Activated CD8-positive, alpha-beta memory T cell treated with anti-CD3 and anti-CD28 coated beads, Interleukin-2, amount 50 U/mL, for 1 hour (primary cell): Measurements from ENCODE around the gene SMARCA4.
A peak's percentile ranks its signal among the peaks of the same experiment; 100 is the strongest.
"Not testable (repeated sequence)": the region's sequence is repeated elsewhere in the genome, so short reads cannot be mapped to it uniquely, and the experiment has no call there.

ENCODE experiments used
- DNase-seq: peaks from one replicate; pipeline ENCODE4 v3.0.0-alpha.2; 2020; ENCODE audit errors: extremely low read depth

Gene SMARCA4

DNA sequence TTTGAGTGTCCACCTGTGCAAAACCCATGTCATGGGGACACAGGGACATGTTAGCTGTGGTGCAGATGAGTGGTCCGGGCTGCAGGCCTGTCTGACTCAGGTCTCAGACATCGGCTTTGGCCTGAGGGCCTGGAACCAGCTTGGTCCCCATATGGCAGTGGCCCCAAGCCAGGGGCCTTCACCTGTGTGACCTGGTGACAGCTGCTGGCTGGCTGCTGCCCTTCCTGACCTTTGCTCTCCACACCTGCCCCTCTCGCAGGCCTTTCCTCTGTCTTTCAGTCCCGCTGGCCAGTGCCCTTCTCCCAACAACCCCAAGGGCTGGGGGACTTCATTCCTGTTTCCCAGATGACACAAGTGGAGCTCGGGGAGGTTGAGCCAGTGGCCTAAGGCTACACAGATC is 105.5 kb downstream of the SMARCA4 start:
- DNase-seq, result no peak

DNA sequence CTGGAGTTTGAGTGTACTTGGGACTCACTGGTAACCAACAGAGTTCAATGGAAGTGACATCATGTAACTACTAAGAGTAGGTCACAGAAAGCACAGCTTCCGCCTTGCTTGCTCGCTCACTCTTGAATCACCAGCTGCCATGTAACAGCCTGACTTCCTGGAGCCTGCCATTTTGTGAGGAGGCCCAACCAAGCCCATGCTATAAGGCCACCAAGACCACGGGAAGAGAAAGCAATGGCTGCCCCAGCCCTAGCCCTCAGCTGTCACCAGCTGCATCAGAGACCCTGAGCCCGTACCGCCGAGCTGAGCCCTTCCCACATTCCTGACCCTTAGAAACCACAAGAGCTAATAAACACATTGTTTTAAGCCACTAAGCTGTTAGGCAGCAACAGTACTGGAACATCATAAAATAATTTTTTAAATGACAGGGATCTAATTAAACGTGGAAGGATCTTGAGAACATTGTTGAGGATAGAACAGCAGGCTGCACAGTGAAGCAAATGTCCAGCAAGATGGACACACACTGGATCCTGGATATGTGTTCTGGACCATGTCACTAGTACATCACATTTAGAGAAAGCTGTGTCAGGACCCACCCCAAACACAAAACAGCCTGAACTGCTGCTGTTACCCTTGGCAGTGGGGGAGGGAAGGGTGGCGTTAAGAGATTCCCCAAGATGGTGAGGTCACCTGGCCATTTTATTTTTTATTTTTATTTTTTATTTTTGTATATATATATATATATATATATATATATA is 106.7 kb downstream of the SMARCA4 start:
- no peak for DNase-seq

DNA sequence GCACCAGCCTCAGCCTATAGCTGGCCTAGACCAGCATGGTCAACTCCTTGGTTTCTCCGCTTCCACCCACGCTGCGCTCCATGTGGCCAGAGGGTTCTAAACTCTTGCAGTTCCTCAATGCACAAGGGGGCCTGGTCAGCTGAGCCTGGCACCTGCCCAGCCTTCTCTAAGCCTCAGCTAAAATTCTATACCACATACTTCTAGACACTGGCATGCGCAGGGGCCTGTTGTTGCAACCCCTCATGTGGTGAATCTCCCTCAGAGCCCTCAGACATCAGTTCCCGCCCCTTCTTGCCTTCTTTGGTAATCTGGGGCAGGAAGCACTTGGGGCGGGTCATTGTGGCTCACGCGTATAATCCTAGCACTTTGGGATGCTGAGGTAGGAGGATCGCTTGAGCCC is 108.7 kb downstream of the SMARCA4 start:
- no peak for DNase-seq

DNA sequence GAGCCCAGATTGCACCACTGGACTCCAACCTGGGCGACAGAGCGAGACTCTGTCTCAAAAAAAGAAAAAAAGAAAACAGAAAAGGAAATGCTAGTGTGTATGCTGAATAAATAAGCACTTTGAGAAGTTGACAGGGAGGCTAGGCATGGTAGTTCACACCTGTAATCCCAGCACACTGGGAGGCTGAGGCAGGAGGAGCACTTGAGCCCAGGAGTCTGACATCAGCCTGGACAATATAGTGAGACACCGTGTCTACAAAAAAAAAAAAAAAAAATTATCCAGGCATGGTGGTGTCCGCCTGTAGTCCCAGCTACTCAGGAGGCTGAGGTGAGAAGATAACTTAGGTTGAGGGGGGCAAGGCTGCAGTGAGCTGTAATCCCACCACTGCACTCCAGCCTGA is 109.3 kb downstream of the SMARCA4 start:
- DNase-seq, result no peak

DNA sequence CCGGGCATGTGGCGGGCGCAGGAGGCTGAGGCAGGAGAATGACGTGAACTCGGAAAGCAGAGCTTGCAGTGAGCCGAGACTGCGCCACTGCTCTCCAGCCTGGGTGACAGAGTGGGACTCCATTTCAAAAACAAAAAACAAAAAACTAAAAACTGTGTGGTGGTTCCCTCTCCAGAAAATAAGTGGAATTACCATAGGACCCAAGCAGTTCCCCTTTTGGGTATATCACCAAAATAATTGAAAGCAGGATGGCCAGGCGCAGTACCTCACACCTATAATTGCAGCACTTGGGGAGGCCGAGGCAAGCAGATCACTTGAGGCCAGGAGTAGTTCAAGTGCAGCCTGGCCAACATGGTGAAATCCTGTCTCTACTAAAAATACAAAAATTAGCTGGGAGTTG is 112.7 kb downstream of the SMARCA4 start:
- no peak for DNase-seq

DNA sequence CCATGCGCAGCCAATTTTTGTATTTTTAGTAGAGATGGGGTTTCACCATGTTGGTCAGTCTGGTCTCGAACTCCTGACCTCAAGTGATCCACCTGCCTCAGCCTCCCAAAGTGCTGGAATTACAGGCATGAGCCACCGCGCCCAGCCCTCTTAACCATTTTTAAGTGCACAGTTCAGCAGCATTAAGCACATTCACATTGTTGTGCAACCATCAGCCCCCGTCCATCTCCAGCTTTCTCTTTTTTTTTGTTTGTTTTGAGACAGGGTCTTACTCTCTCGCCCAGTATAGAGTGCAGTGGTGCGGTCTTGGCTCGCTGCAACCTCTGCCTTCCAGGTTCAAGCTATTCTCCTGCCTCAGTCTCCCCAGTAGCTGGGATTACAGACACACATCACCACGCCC is 116.0 kb downstream of the SMARCA4 start:
- DNase-seq, result not testable (repeated sequence)

DNA sequence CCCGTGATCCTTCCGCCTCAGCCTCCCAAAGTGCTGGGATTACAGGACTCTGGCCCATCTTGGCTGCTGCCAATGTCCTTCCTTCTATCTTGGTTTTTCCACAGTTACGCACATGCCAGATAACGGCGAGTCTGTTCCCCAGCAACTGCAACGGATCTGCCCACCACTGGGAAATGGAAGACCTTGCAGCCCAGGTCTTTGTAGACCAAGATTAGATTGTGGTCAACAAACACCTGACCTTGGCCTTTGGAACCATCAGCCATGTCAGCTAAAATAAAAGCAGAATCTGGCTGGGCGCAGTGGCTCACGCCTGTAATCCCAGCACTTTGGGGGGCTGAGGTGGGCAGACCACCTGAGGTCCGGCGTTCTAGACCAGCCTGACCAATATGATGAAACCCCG is 118.1 kb downstream of the SMARCA4 start:
- no peak for DNase-seq

DNA sequence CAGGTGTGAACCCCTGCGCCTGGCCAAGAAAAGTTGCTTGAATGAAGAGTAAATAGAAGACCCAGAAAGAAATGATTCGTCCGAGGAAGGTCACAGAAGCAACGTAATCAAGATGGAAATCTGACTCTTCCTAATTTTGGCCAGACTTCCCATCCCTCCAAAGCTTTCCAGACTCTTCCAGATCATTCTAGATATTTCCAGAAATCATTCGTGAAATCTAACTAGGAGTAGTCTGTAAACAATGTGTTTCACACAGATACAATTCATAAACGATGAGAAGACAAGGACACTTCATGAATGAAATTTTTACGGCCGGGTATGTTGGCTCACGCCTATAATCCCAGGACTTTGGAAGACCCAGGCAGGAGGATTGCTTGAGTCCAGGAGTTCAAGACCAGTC is 119.2 kb downstream of the SMARCA4 start:
- DNase-seq, result no peak

DNA sequence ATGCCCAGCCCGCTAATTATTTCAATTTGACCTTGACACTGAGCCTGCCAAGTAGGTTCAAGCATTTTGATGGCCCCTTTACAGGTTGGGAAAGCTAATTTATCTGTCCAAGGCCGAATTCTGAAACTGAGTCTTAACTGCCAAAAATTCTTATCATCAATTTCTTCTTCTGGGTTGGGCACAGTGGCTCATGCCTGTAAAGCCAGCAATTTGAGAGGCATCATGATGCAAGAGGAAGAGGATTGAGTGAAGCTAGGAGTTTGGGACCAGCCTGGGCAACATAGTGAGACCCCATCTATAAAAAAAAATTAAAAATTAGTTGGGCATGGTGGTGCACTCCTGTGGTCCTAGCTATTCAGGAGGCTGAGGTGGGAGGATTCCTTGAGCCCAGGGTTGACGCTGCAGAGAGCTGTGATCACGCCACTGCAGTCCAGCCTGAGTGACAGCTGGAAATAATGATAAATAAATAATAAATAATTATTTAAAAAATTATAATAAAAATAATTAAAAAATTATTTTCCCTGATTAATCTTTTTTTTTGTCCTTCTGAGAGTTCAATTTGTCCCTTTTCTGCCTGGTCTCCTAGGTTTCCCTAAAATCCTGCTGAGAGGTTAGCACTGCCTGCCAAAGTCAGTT is 127.2 kb downstream of the SMARCA4 start:
- DNase-seq, result no peak

DNA sequence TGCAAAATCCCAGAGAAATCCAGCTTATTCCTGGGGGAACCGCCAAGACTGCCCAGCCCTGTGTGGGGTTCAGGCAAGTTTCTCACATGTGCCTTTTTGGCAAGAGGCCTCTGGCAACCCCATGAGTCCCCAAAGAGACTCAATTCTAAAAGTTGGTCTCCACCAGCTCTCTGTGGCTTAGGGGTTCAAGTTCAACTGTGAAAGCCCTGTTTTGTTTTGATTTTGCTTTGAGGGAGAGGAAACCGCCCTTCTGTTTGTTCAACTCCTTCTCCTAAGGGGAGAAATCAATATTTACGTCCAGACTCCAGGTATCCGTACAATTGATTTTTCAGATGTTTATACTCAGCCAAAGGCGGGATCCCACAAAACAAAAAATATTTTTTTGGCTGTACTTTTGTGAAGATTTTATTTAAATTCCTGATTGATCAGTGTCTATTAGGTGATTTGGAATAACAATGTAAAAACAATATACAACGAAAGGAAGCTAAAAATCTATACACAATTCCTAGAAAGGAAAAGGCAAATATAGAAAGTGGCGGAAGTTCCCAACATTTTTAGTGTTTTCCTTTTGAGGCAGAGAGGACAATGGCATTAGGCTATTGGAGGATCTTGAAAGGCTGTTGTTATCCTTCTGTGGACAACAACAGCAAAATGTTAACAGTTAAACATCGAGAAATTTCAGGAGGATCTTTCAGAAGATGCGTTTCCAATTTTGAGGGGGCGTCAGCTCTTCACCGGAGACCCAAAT is 127.8 kb downstream of the SMARCA4 start:
- DNase-seq, result no peak

DNA sequence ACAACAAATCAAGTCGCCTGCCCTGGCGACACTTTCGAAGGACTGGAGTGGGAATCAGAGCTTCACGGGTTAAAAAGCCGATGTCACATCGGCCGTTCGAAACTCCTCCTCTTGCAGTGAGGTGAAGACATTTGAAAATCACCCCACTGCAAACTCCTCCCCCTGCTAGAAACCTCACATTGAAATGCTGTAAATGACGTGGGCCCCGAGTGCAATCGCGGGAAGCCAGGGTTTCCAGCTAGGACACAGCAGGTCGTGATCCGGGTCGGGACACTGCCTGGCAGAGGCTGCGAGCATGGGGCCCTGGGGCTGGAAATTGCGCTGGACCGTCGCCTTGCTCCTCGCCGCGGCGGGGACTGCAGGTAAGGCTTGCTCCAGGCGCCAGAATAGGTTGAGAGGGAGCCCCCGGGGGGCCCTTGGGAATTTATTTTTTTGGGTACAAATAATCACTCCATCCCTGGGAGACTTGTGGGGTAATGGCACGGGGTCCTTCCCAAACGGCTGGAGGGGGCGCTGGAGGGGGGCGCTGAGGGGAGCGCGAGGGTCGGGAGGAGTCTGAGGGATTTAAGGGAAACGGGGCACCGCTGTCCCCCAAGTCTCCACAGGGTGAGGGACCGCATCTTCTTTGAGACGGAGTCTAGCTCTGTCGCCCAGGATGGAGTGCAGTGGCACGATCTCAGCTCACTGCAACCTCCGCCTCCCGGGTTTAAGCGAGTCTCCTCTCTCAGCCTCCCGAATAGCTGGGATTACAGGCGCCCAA is 128.6 kb downstream of the SMARCA4 start, which contains the start of gene LDLR:
Gene LDLR (plus strand): TSS at position 210 of the 760 bp plus-strand sequence. CDS start 86 bp downstream, at position 296.
- peak; percentile 39 for DNase-seq

DNA sequence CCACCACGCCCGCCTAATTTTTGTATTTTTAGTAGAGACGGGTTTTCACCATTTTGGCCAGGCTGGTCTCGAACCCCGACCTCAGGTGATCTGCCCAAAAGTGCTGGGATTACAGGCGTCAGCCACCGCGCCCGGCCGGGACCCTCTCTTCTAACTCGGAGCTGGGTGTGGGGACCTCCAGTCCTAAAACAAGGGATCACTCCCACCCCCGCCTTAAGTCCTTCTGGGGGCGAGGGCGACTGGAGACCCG is 129.1 kb downstream of the SMARCA4 start:
- DNase-seq, result not testable (repeated sequence)

DNA sequence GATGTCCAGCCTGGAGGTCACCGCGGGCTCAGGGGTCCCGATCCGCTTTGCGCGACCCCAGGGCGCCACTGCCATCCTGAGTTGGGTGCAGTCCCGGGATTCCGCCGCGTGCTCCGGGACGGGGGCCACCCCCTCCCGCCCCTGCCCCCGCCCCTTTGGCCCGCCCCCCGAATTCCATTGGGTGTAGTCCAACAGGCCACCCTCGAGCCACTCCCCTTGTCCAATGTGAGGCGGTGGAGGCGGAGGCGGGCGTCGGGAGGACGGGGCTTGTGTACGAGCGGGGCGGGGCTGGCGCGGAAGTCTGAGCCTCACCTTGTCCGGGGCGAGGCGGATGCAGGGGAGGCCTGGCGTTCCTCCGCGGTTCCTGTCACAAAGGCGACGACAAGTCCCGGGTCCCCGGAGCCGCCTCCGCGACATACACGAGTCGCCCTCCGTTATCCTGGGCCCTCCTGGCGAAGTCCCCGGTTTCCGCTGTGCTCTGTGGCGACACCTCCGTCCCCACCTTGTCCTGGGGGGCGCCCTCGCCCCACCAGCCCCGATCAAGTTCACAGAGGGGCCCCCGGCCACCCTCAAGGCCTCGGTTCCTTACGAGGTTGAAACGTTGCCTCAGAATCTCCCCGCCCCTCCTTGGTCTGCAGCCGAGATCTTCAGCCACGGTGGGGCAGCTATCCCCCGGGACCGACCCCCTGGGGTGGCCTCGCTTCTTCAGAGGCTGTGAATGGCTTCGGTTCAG is 129.6 kb downstream of the SMARCA4 start:
- DNase-seq, result peak; percentile 96

DNA sequence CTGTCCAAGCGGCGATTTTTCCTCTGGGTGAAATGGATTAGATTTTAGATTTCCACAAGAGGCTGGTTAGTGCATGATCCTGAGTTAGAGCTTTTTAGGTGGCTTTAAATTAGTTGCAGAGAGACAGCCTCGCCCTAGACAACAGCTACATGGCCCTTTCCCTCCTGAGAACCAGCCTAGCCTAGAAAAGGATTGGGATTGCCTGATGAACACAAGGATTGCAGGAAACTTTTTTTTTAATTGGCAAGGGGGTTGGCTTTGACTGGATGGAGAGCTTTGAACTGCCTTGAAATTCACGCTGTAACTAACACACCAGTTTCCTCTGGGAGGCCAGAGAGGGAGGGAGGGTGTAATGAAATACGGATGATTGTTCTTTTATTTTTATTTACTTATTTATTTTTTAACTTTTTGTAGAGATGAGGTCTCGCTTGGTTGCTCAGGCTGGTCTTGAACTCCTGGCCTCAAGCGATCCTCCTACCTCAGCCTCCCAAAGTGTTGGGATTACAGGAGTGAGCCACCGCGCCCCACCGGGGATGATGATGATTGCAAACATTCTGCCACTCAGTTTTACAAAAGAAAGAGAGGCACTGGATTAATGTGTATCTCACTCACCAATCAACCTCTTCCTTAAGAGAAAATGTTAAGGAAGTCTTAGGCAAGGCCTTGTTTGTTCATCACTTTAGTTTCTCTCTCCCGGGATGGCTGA is 130.3 kb downstream of the SMARCA4 start:
- no peak for DNase-seq

DNA sequence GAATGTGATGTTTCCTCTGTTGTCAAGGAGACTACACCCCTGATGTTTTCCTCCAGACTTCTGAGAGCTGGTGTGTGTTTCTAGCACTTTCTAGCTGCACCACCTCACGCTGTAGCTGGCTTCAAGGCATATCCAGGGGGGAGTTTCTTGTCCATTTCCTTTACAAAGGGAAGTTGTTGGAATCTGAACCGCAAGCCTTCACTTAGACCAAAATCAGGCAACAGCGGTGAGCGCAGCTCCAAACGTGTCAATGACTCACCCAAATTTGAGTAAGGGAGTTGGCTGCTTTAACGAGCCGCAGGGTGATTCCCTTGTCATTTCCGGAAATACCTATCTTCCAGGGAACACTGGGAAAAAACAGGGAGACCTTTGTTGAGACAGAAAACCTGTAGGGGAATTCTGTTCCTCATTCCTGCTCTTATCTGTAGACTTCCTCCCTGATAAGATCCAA is 130.9 kb downstream of the SMARCA4 start:
- DNase-seq, result peak; percentile 32

DNA sequence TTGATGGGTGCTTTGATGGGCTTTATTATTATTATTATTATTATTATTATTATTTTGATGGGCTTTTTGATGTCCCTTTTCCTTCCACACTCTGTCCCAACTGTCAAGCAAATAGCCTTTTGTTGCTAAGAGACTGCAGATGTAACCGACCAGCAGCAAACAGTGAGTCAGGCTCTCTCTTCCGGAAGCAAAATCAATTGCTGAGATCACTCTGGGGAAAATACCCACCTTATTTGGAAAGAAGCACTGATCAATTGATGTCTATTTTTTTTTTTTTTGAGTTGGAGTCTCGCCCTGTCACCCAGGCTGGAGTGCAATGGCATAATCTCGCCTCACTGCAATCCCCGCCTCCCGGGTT is 131.3 kb downstream of the SMARCA4 start:
- DNase-seq, result no peak

DNA sequence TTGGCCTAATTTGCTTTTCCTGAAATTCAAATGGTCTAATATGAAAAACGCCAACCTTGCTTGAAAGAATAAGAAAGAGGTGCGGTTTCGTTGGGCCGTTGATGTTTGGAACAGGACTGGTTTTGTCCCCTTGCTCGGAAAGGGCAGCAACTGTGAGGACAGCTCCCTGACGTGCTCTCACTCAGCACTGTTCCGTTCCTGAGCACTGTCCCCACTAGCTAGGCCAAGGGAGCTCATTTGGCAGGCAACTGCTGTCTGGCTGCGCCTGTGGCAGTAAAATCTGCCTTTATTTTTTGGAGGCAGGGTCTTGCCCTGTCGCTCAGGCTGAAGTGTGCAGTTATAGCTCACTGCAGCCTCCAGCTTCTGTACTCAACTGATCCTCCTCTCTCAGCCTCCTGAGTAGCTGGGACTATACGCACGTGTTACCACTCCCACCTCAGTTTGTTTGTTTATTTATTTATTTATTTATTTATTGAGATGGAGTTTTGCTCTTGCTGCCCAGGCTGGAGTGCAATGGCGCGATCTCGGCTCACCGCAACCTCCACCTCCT is 132.9 kb downstream of the SMARCA4 start:
- DNase-seq, result no peak

DNA sequence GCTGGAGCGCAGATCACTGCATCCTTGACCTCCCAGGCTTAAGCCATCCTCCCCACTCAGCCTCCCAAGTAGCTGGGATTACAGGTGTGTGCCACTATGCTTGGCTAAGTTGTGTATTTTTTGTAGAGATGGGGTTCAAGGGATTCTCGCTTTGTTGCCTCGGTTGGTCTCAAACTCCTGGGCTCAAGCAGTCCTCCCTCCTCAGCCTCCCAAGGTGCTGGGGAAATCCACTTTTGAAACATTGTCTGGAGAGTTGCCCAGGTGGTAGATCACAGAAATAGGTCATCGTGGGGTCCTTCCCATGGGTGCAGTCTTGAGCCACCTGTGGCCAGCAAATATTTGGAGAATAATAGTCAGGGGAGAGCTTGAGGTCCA is 133.7 kb downstream of the SMARCA4 start:
- no peak for DNase-seq

DNA sequence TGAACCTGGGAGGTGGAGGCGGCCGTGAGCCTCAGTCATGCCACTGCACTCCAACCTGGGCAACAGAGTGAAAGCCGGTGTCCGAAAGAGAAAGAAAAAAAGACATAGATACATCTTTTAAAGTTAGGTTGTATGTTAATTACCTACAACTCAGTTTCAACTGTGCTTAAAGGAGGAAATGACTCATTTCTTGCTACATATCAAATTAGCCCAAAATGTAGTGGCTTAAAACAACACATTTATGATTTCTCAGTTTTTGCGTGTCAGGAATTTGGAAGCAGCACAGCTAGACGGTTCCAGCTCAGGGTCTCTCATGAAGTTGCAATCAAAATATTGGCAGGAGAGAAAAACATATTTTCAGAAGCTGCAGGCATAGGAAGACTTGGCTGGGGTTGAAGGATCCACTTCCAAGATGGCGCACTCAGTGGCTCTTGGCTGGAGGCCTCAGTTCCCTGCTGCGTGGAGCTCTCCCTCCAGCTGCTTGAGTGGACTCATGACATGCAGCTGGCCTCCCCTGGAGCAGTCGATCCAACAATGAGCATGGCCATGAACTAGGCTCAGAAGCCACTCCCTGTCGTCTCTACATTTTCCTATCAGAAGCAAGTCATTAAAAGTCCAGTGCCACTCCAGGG is 135.5 kb downstream of the SMARCA4 start:
- no peak for DNase-seq

DNA sequence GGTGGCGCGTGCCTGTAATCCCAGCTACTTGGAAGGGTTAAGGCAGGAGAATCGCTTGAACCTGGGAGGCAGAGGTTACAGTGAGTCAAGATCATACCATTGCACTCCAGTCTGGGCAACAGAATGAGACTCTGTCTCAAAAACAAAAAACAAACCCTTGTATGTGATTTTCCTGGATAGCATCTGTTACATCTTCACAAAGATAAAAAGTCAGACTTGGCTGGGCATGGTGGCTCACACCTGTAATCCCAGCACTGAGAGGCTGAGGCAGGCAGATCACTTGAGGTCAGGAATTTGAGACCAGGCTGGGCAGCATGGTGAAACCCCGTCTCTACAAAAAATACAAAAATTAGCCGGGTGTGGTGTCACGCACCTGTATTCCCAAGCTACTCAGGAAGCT is 136.5 kb downstream of the SMARCA4 start:
- DNase-seq, result not testable (repeated sequence)
